ENCODE results near the gene GTF2E1.
"Not testable (repeated sequence)": the region's sequence is repeated elsewhere in the genome, so short reads cannot be mapped to it uniquely, and the experiment has no call there.

GTF2E1 gene

GRCh38 chr3:120756061-120756460 is 13.5 kb downstream of the GTF2E1 start:
- DNase-seq (ENCODE audit: low spot score) = no peak

- not testable (repeated sequence) for DNase-seq (ENCODE audit: low spot score)
These were observed 16.0 kb downstream of the GTF2E1 start for GRCh38 chr3:120758551-120758950.

GRCh38 chr3:120762615-120763014 is 20.1 kb downstream of the GTF2E1 start:
- DNase-seq (ENCODE audit: low spot score) = no peak

GRCh38 chr3:120763601-120764000 is 21.1 kb downstream of the GTF2E1 start:
- no peak for DNase-seq (ENCODE audit: low spot score)

- no peak for DNase-seq (ENCODE audit: low spot score)
These were observed 21.7 kb downstream of the GTF2E1 start for GRCh38 chr3:120764206-120764605.

GRCh38 chr3:120765830-120766493 is 23.4 kb downstream of the GTF2E1 start:
- DNase-seq (ENCODE audit: low spot score) = no peak

GRCh38 chr3:120766576-120766975 is 24.0 kb downstream of the GTF2E1 start:
- DNase-seq (ENCODE audit: low spot score) = no peak

- no peak for DNase-seq (ENCODE audit: low spot score)
These were observed 24.6 kb downstream of the GTF2E1 start for GRCh38 chr3:120767106-120767505.

- no peak for DNase-seq (ENCODE audit: low spot score)
These were observed 26.9 kb downstream of the GTF2E1 start for GRCh38 chr3:120769436-120769835.

- DNase-seq (ENCODE audit: low spot score) = no peak
These were observed 28.3 kb downstream of the GTF2E1 start for GRCh38 chr3:120770891-120771290.

- no peak for DNase-seq (ENCODE audit: low spot score)
These were observed 29.5 kb downstream of the GTF2E1 start for GRCh38 chr3:120772081-120772480.

- DNase-seq (ENCODE audit: low spot score) = no peak
These were observed 31.4 kb downstream of the GTF2E1 start for GRCh38 chr3:120773932-120774331.

GRCh38 chr3:120775411-120775810 is 32.9 kb downstream of the GTF2E1 start:
- no peak for DNase-seq (ENCODE audit: low spot score)

- no peak for DNase-seq (ENCODE audit: low spot score)
These were observed 36.2 kb downstream of the GTF2E1 start for GRCh38 chr3:120778776-120779175.

- no peak for DNase-seq (ENCODE audit: low spot score)
These were observed 38.4 kb downstream of the GTF2E1 start for GRCh38 chr3:120780977-120781376.

- not testable (repeated sequence) for DNase-seq (ENCODE audit: low spot score)
These were observed 43.3 kb downstream of the GTF2E1 start for GRCh38 chr3:120785832-120786231.

- DNase-seq (ENCODE audit: low spot score) = no peak
These were observed 48.5 kb downstream of the GTF2E1 start for GRCh38 chr3:120791010-120791409.

GRCh38 chr3:120791913-120792312 is 49.4 kb downstream of the GTF2E1 start:
- no peak for DNase-seq (ENCODE audit: low spot score)

GRCh38 chr3:120793601-120794000 is 51.1 kb downstream of the GTF2E1 start:
- DNase-seq (ENCODE audit: low spot score) = no peak

- peak; percentile 84 for DNase-seq (ENCODE audit: low spot score)
These were observed 52.6 kb downstream of the GTF2E1 start for GRCh38 chr3:120795017-120795648.

GRCh38 chr3:120795959-120796358 is 53.4 kb downstream of the GTF2E1 start:
- no peak for DNase-seq (ENCODE audit: low spot score)

- no peak for DNase-seq (ENCODE audit: low spot score)
These were observed 54.4 kb downstream of the GTF2E1 start for GRCh38 chr3:120796976-120797375.

- no peak for DNase-seq (ENCODE audit: low spot score)
These were observed 55.3 kb downstream of the GTF2E1 start for GRCh38 chr3:120797857-120798256.

- no peak for DNase-seq (ENCODE audit: low spot score)
These were observed 55.8 kb downstream of the GTF2E1 start for GRCh38 chr3:120798346-120798745.
